NOMO-1 treated with dmso at 0.1 percent for 144 hours (cell line): ENCODE data around the gene DOC2A.

ENCODE experiments used
- DNase-seq: peaks from one replicate; lab custom pipeline; 2025; ENCODE audit not compliant: unreplicated experiment; lab: John Stamatoyannopoulos, UW

The DOC2A gene

GRCh38 chr16:30005341-30006094 is 5.3 kb downstream of the DOC2A start:
- no peak for DNase-seq

- DNase-seq = no peak
Observed at GRCh38 chr16:30004811-30005242, 6.0 kb downstream of the DOC2A start.

GRCh38 chr16:30004424-30004776 is 6.4 kb downstream of the DOC2A start:
- no peak for DNase-seq

GRCh38 chr16:30003670-30004423 is 7.0 kb downstream of the DOC2A start:
- DNase-seq = no peak

- DNase-seq = no peak
Observed at GRCh38 chr16:30002614-30003346, 8.0 kb downstream of the DOC2A start.

- no peak for DNase-seq
Observed at GRCh38 chr16:30000735-30001631, 9.8 kb downstream of the DOC2A start.

GRCh38 chr16:29999605-30000004 is 11.2 kb downstream of the DOC2A start:
- DNase-seq = no peak

- no peak for DNase-seq
Observed at GRCh38 chr16:29996766-29997250, 14.0 kb downstream of the DOC2A start.

GRCh38 chr16:29995911-29996765 is 14.7 kb downstream of the DOC2A start, which contains the start of gene INO80E:
Gene INO80E, plus strand, starts transcription at chr16:29996241. Its CDS starts 70 bp downstream, at chr16:29996311.
- peak; percentile 92 for DNase-seq

GRCh38 chr16:29995324-29995910 is 15.4 kb downstream of the DOC2A start, which contains the start of gene HIRIP3:
Gene HIRIP3, minus strand, starts transcription at chr16:29995617. Its CDS starts 12 bp downstream, at chr16:29995605.
- peak; percentile 84 for DNase-seq

GRCh38 chr16:29994600-29995323 is 16.1 kb downstream of the DOC2A start:
- DNase-seq = no peak

GRCh38 chr16:29993903-29994599 is 16.8 kb downstream of the DOC2A start:
- no peak for DNase-seq

GRCh38 chr16:29993191-29993902 is 17.5 kb downstream of the DOC2A start:
- no peak for DNase-seq

- DNase-seq = no peak
Observed at GRCh38 chr16:29992344-29992967, 18.4 kb downstream of the DOC2A start.

- DNase-seq = no peak
Observed at GRCh38 chr16:29991571-29991904, 19.3 kb downstream of the DOC2A start.

GRCh38 chr16:29990883-29991570 is 19.8 kb downstream of the DOC2A start:
- no peak for DNase-seq
